A549 (cell line): ENCODE measurements around the gene ARPC1A.

Source experiments
- SMC3 ChIP-seq: fragments of >200 bp; sonication (Bioruptor Twin); formaldehyde crosslinking; IDR thresholded peaks from 3 replicates; pipeline ENCODE4 v1.6.1; 2018; ENCODE audit warnings: inconsistent platforms
- TP53 ChIP-seq: fragments of 250-450 bp; sonication (Bioruptor Pico); IDR thresholded peaks from 2 replicates; pipeline ENCODE4 v1.5.0; 2021; ENCODE audit warnings: mild to moderate bottlenecking, moderate library complexity
- TF ChIP-seq, protein P1 (sequence below): fragments of 250-450 bp; sonication (Bioruptor Pico); IDR thresholded peaks from 2 replicates; pipeline ENCODE4 v1.5.0; 2021; ENCODE audit warnings: mild to moderate bottlenecking, moderate library complexity, borderline replicate concordance

DNA sequence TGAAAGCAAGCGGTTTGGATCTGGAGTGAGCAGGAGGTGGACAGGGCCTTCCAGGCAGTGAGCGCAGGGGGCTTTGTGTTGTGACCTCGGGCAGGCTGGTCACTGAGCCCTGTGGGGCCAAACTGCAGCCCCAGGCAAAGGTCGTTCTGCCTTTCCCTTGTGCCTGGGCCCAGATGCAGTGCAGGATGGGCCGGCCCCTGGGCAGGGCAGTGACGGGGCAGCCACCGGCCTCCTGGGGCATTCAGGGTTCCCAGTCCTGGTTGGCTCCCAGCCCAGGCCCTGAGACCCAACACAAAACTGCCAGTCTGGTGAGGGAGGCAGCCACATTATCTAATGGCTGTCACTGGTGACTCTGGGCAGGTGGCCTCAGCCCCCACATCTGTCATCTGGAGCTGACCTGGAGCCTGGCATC lies 56.0 kb downstream of the ARPC1A start:
- TF ChIP-seq, protein P1, sequence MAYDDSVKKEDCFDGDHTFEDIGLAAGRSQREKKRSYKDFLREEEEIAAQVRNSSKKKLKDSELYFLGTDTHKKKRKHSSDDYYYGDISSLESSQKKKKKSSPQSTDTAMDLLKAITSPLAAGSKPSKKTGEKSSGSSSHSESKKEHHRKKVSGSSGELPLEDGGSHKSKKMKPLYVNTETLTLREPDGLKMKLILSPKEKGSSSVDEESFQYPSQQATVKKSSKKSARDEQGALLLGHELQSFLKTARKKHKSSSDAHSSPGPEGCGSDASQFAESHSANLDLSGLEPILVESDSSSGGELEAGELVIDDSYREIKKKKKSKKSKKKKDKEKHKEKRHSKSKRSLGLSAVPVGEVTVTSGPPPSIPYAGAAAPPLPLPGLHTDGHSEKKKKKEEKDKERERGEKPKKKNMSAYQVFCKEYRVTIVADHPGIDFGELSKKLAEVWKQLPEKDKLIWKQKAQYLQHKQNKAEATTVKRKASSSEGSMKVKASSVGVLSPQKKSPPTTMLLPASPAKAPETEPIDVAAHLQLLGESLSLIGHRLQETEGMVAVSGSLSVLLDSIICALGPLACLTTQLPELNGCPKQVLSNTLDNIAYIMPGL (CRISPR knock-in tag) = no peak
- TF ChIP-seq SMC3 = no peak
- no peak for TF ChIP-seq TP53 (CRISPR knock-in tag)
